ENCODE data around the gene CAVIN1. TPM values are rescaled to one million over a fixed set of nuclear protein-coding genes. Genes with fewer than 3 reads are reported as not detected.
"Not testable (repeated sequence)": the region's sequence is repeated elsewhere in the genome, so short reads cannot be mapped to it uniquely, and the experiment has no call there.

Gene CAVIN1
- polyA plus RNA-seq, 3 donors = 30.4 to 517 (median 414) TPM

- H3K27ac ChIP-seq (ENCODE audit: low read depth, low read length) = no peak overlapping the region
- 85 to 88% (median 86%) methylated on average over 7 of the region's 7 CpGs for WGBS, 3 donors
Measured at GRCh38 chr17:42362245-42362961, 60.7 kb downstream of the CAVIN1 start.

GRCh38 chr17:42361781-42362186, 61.3 kb downstream of the CAVIN1 start:
- H3K27ac ChIP-seq (ENCODE audit: low read depth, low read length) = no peak overlapping the region
- 50 to 68% (median 57%) methylated on average over 2 of the region's 2 CpGs for WGBS, 3 donors

- not testable (repeated sequence) for H3K27ac ChIP-seq (ENCODE audit: low read depth, low read length)
- 94 to 100% (median 94%) methylated on average over 2 of the region's 2 CpGs for WGBS, 3 donors
Measured at GRCh38 chr17:42360388-42360787, 62.7 kb downstream of the CAVIN1 start.

- WGBS, 3 donors = 84 to 92% (median 90%) methylated on average over 7 of the region's 7 CpGs
Measured at GRCh38 chr17:42359133-42359532, 63.9 kb downstream of the CAVIN1 start.

GRCh38 chr17:42358434-42358833, 64.6 kb downstream of the CAVIN1 start:
- no peak overlapping the region for H3K27ac ChIP-seq (ENCODE audit: low read depth, low read length)
- 45 to 70% (median 65%) methylated on average over 1 of the region's 1 CpG for WGBS, 3 donors

More at GRCh38 chr17:42359133-42359532, 63.9 kb downstream of the CAVIN1 start:
- no peak overlapping the region for H3K27ac ChIP-seq (ENCODE audit: low read depth, low read length)

- no peak overlapping the region for H3K27ac ChIP-seq (ENCODE audit: low read depth, low read length)
- WGBS, 3 donors = 46 to 75% (median 56%) methylated on average over 3 of the region's 3 CpGs
Measured at GRCh38 chr17:42354956-42355843, 67.9 kb downstream of the CAVIN1 start.

Other genes starting within 250 kb of the CAVIN1 start
- gene KCNH4, start 242.1 kb downstream of the CAVIN1 start, polyA plus RNA-seq = under 1 TPM; 0.06 to 0.56 (median 0.19) TPM
- not detected for gene HCRT, start 237.8 kb downstream of the CAVIN1 start, polyA plus RNA-seq
- 10 to 100 TPM; 16.5 to 20.3 (median 19.4) TPM for gene GHDC, start 228.8 kb downstream of the CAVIN1 start, polyA plus RNA-seq
- gene STAT5B, start 146.9 kb downstream of the CAVIN1 start, polyA plus RNA-seq = 10 to 100 TPM; 17.4 to 60.8 (median 47.1) TPM
- 100 to 1,000 TPM in 1 of 3 donors, 10 to 100 TPM in 2; 22.7 to 151 (median 57.1) TPM for gene STAT5A, start 134.8 kb downstream of the CAVIN1 start, polyA plus RNA-seq
- 100 to 1,000 TPM in 1 of 3 donors, 10 to 100 TPM in 2; 60.7 to 204 (median 92.9) TPM for gene STAT3, start 34.8 kb downstream of the CAVIN1 start, polyA plus RNA-seq
- gene ATP6V0A1, start 35.6 kb upstream of the CAVIN1 start, polyA plus RNA-seq = 10 to 100 TPM; 17.6 to 30.5 (median 25.8) TPM
- gene NAGLU, start 113.0 kb upstream of the CAVIN1 start, polyA plus RNA-seq = 10 to 100 TPM; 30.5 to 38.7 (median 33.2) TPM
- gene HSD17B1, start 129.7 kb upstream of the CAVIN1 start, polyA plus RNA-seq = 10 to 100 TPM in 1 of 3 donors, 1 to 10 TPM in 2; 5.2 to 13.9 (median 5.5) TPM
- gene COASY, start 138.9 kb upstream of the CAVIN1 start, polyA plus RNA-seq = 10 to 100 TPM; 53.3 to 71.0 (median 59.7) TPM
- gene MLX, start 143.8 kb upstream of the CAVIN1 start, polyA plus RNA-seq = 10 to 100 TPM; 38.7 to 71.3 (median 48.9) TPM
- 1 to 10 TPM; 3.5 to 7.1 (median 4.5) TPM for gene PSMC3IP, start 154.5 kb upstream of the CAVIN1 start, polyA plus RNA-seq
- 10 to 100 TPM; 13.6 to 28.8 (median 20.7) TPM for gene RETREG3, start 186.1 kb upstream of the CAVIN1 start, polyA plus RNA-seq
- gene TUBG1, start 186.4 kb upstream of the CAVIN1 start, polyA plus RNA-seq = 10 to 100 TPM; 28.6 to 51.8 (median 36.6) TPM
- 10 to 100 TPM; 13.9 to 62.7 (median 24.0) TPM for gene TUBG2, start 236.0 kb upstream of the CAVIN1 start, polyA plus RNA-seq

Measured in adipose tissue (tissue), 3 donors.